ENCODE data around the gene BCL7A. TPM values are rescaled to one million over a fixed set of nuclear protein-coding genes. Genes with fewer than 3 reads are reported as not detected.

BCL7A gene
- total and polyA plus RNA-seq, 2 experiments from 2014 or later = 12.7 to 14.9 TPM

DNA sequence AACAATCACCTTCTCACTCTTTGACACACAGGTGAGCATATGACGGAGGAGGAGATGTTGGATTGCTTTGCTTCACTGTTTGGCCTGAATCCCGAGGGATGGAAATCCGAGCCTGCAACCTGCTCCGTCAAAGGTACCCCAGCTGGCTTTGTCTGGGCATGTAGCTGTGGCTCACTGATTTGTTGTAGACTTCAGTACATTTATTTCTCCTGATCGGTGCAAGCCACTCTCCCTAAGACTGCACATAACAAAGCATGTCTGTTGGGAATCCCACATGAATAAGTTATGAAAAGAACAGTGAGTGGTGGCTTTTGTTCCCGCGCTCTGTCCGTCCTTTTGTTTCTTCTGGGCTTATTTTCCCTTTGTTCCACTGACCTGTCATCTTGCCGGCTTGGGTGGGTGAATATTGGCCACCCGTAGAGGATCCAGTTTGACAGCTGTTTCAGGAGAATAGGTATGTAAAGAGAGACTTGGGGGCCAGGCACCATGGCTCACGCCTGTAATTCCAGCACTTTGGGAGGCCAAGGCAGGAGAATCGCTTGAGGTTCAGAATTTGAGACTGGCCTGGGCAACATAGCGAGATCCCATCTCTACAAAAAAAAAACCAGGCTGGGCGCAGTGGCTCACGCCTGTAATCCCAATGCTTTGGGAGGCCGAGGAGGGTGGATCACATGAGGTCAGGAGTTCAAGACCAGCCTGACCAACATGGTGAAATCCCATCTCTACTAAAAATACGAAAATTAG lies 20.0 kb upstream of the BCL7A start (continued):
- TF ChIP-seq, protein P1, sequence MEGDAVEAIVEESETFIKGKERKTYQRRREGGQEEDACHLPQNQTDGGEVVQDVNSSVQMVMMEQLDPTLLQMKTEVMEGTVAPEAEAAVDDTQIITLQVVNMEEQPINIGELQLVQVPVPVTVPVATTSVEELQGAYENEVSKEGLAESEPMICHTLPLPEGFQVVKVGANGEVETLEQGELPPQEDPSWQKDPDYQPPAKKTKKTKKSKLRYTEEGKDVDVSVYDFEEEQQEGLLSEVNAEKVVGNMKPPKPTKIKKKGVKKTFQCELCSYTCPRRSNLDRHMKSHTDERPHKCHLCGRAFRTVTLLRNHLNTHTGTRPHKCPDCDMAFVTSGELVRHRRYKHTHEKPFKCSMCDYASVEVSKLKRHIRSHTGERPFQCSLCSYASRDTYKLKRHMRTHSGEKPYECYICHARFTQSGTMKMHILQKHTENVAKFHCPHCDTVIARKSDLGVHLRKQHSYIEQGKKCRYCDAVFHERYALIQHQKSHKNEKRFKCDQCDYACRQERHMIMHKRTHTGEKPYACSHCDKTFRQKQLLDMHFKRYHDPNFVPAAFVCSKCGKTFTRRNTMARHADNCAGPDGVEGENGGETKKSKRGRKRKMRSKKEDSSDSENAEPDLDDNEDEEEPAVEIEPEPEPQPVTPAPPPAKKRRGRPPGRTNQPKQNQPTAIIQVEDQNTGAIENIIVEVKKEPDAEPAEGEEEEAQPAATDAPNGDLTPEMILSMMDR (conservative IDR thresholded peaks at IDR 0.05; ENCODE audit: low read depth in 2 of 2) = no peak
- TF ChIP-seq JUNB (IDR thresholded peaks at IDR 0.05; ENCODE audit: unreplicated experiment) (no peak), EZH2 (IDR thresholded peaks at IDR 0.05; ENCODE audit: low read depth, unreplicated experiment) (no peak), ZNF331 (CRISPR knock-in tag; IDR thresholded peaks at IDR 0.05; ENCODE audit: low read depth) (no peak), STAT1 (IDR thresholded peaks at IDR 0.05; ENCODE audit: unreplicated experiment) (no peak), POLR2AphosphoS5 (IDR thresholded peaks at IDR 0.05; ENCODE audit: low read depth) (no peak), CREB1 (CRISPR knock-in tag; IDR thresholded peaks at IDR 0.05; ENCODE audit: low read depth) (no peak)
- TF ChIP-seq, protein P2, sequence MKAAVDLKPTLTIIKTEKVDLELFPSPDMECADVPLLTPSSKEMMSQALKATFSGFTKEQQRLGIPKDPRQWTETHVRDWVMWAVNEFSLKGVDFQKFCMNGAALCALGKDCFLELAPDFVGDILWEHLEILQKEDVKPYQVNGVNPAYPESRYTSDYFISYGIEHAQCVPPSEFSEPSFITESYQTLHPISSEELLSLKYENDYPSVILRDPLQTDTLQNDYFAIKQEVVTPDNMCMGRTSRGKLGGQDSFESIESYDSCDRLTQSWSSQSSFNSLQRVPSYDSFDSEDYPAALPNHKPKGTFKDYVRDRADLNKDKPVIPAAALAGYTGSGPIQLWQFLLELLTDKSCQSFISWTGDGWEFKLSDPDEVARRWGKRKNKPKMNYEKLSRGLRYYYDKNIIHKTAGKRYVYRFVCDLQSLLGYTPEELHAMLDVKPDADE (IDR thresholded peaks at IDR 0.05) = no peak
- TF ChIP-seq, protein P3, sequence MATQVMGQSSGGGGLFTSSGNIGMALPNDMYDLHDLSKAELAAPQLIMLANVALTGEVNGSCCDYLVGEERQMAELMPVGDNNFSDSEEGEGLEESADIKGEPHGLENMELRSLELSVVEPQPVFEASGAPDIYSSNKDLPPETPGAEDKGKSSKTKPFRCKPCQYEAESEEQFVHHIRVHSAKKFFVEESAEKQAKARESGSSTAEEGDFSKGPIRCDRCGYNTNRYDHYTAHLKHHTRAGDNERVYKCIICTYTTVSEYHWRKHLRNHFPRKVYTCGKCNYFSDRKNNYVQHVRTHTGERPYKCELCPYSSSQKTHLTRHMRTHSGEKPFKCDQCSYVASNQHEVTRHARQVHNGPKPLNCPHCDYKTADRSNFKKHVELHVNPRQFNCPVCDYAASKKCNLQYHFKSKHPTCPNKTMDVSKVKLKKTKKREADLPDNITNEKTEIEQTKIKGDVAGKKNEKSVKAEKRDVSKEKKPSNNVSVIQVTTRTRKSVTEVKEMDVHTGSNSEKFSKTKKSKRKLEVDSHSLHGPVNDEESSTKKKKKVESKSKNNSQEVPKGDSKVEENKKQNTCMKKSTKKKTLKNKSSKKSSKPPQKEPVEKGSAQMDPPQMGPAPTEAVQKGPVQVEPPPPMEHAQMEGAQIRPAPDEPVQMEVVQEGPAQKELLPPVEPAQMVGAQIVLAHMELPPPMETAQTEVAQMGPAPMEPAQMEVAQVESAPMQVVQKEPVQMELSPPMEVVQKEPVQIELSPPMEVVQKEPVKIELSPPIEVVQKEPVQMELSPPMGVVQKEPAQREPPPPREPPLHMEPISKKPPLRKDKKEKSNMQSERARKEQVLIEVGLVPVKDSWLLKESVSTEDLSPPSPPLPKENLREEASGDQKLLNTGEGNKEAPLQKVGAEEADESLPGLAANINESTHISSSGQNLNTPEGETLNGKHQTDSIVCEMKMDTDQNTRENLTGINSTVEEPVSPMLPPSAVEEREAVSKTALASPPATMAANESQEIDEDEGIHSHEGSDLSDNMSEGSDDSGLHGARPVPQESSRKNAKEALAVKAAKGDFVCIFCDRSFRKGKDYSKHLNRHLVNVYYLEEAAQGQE (IDR thresholded peaks at IDR 0.05; ENCODE audit: unreplicated experiment) = no peak

DNA sequence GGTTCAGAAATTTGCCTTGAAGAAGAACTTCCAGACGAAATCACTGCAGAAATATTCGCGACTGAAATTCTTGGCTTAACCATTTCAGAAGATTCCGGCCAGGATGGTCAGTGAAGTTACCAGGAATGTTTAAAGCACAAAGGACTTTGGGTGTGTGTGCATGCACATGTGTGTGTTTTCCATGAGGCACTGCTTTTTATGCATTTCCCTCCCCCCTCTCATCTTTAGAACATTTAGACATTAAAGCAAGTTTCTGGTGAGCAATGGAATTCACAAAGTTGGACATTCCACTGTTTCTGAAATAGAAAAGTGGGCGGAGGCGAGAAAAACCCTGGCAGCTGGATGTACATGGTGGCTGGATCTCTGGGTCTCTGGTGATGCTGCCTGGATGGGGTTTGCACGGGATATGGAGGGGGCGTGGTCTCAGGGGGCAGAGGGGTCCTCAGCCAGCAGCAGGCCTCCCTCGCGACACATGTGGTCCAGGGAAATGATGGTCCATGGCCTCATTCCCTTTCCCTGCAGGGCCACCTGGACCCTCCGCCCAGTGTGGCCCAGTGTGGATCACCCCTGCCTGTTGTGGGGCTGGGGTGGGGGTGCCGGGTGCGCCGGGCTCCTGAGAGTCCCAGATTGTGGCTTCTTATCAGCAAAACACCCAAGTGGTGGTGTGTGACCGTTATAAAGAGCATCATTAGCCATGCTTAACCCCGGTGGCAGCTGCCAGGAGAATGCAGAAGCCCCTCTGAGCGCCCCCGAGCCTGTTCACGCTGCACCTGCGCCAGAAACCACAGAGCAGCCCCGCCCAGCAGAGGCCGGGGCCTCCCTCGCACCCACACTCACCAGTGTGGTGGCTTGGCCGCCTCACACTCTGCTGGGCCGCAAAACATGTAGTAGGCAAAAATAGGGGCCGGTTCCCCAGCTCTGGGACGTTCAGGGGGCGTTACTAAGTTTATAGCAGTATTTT lies 17.8 kb upstream of the BCL7A start:
- Histone ChIP-seq H3F3A (replicated peaks; ENCODE audit: low read depth) (no peaks in the 10 kb centered on the region), H3K27ac (ENCODE audit: low read depth) (no peak overlapping the region), H3K36me3 (ENCODE audit: insufficient read depth) (no peaks in the 10 kb centered on the region), H3K4me2 (no peak overlapping the region), H3K9me2 (ENCODE audit: insufficient read depth) (no peaks in the 10 kb centered on the region), H3K79me2 (replicated peaks; ENCODE audit: insufficient read depth) (no peaks in the 10 kb centered on the region), H4K20me1 (replicated peaks; ENCODE audit: insufficient read depth) (no peaks in the 10 kb centered on the region), H2AFZ (no peak overlapping the region), H3K4me3 (no peak overlapping the region), H3K4me1 (ENCODE audit: insufficient read depth) (no peaks in the 10 kb centered on the region), H3K27me3 (ENCODE audit: insufficient read depth) (no peaks in the 10 kb centered on the region)
- ATAC-seq (no peak), DNase-seq (ENCODE audit: low spot score) (no peak)
- Mint-ChIP-seq H3K36me3 (ENCODE audit: low read depth) (no peaks in the 10 kb centered on the region), H3K9me3 (peaks cover 5% of the 10 kb centered on the region; the same call in 1 of the 3 replicates), H3K4me1 (peaks cover 7% of the 10 kb centered on the region; the same call in 2 of the 3 replicates), H3K27ac (no peak overlapping the region), H3K4me3 (no peak overlapping the region), H3K27me3 (ENCODE audit: insufficient read depth, low read depth, poor library complexity) (peaks cover 2% of the 10 kb centered on the region)
- TF ChIP-seq EZH2 (IDR thresholded peaks at IDR 0.05; ENCODE audit: low read depth, unreplicated experiment) = no peak
- TF ChIP-seq EZH2phosphoT487 (IDR thresholded peaks at IDR 0.05; ENCODE audit: unreplicated experiment) = no peak
- TF ChIP-seq ZNF114 (CRISPR knock-in tag; IDR thresholded peaks at IDR 0.05) = no peak
- no peak for TF ChIP-seq POLR2AphosphoS5 (IDR thresholded peaks at IDR 0.05; ENCODE audit: low read depth)
- TF ChIP-seq, protein P2 (IDR thresholded peaks at IDR 0.05) = no peak
